H1 (cell line): Measurements from ENCODE around the gene CHCHD6. TPM values are rescaled to one million over a fixed set of nuclear protein-coding genes. Genes with fewer than 3 reads are reported as not detected.

Experiments used
- CTCF ChIA-PET: fragments of 300-600 bp; sonication (Branson Sonifier 250); formaldehyde crosslinking; loops from one replicate; lab custom pipeline; 2021; ENCODE audit not compliant: partially characterized antibody; lab: Charles Lee
- POLR2A ChIA-PET: fragments of 300-600 bp; sonication (Branson Sonifier 250); formaldehyde crosslinking; loops from one replicate; lab custom pipeline; 2021; ENCODE audit warnings: inconsistent platforms; ENCODE audit not compliant: partially characterized antibody; lab: Charles Lee
- DNase-seq, 2 experiments: peaks; one replicate each; pipeline versions ENCODE4 v3.0.0 to v3.0.0-alpha.2; 2010 to 2022; ENCODE audit warnings: low spot score in 2 of 2, low read depth in 1 of 2, mixed read lengths in 1 of 2
- FAIRE-seq: peaks from 2 replicates; lab custom pipeline; 2011; peaks lifted over from hg19 to GRCh38; lab: Jason Lieb, UNC
- H2AFZ ChIP-seq: 2 replicates; pipeline ENCODE4 v1.8.1; 2012; ENCODE audit warnings: low read length, inconsistent platforms
- H2AK5ac ChIP-seq: 2 replicates; pipeline ENCODE4 v1.6.1; 2013; ENCODE audit warnings: low read depth, low read length
- H2BK120ac ChIP-seq: replicated peaks from 2 replicates; pipeline ENCODE3; 2013; ENCODE audit warnings: low read depth, low read length, inconsistent platforms
- H2BK12ac ChIP-seq: 2 replicates; pipeline ENCODE4 v1.6.1; 2013; ENCODE audit warnings: low read depth, low read length
- H2BK15ac ChIP-seq: 2 replicates; pipeline ENCODE4 v1.6.1; 2013; ENCODE audit warnings: low read length
- H2BK20ac ChIP-seq: 2 replicates; pipeline ENCODE4 v1.6.1; 2013; ENCODE audit warnings: low read length
- H2BK5ac ChIP-seq: 2 replicates; pipeline ENCODE4 v1.6.1; 2013; ENCODE audit warnings: low read depth, low read length
- H3K14ac ChIP-seq: 2 replicates; pipeline ENCODE4 v1.6.1; 2013; ENCODE audit warnings: inconsistent platforms; ENCODE audit not compliant: insufficient read length
- H3K18ac ChIP-seq: 2 replicates; pipeline ENCODE4 v1.6.1; 2013; ENCODE audit warnings: low read length; ENCODE audit errors: extremely low read depth
- H3K23ac ChIP-seq: 2 replicates; pipeline ENCODE4 v1.6.1; 2013; ENCODE audit warnings: inconsistent platforms; ENCODE audit not compliant: insufficient read length
- H3K23me2 ChIP-seq: 2 replicates; pipeline ENCODE4 v1.6.1; 2013; ENCODE audit warnings: low read depth, low read length
- H3K27ac ChIP-seq: 2 replicates; pipeline ENCODE4 v1.6.1; 2011; ENCODE audit warnings: low read depth, low read length, inconsistent platforms
- H3K27me3 ChIP-seq, 4 experiments: replicated peaks in 1 of 4; 1 replicate in 1 of 4; 2 replicates in 3 of 4; pipeline versions ENCODE4 v1.6.1 to v1.8.1; 2011 to 2013; ENCODE audit warnings: low read length in 3 of 4, mild to moderate bottlenecking in 3 of 4, inconsistent platforms in 2 of 4, mixed read lengths in 2 of 4, moderate library complexity in 1 of 4; ENCODE audit not compliant: control insufficient read depth in 3 of 4, insufficient read depth in 3 of 4; ENCODE audit errors: extremely low read depth in 1 of 4
- H3K36me3 ChIP-seq, 4 experiments: 2 replicates each; pipeline versions ENCODE4 v1.6.1 to v1.8.1; 2011 to 2013; ENCODE audit warnings: mild to moderate bottlenecking in 4 of 4, low read length in 3 of 4, moderate library complexity in 2 of 4, control low read depth in 1 of 4, inconsistent platforms in 1 of 4; ENCODE audit not compliant: insufficient read depth in 4 of 4, control insufficient read depth in 2 of 4
- H3K4ac ChIP-seq: replicated peaks from 2 replicates; pipeline ENCODE3; 2013; ENCODE audit warnings: low read length, low read depth, mixed read lengths, inconsistent platforms; ENCODE audit not compliant: insufficient read length
- H3K4me1 ChIP-seq, 4 experiments: replicated peaks in 1 of 4; 1 replicate in 1 of 4; 2 replicates in 3 of 4; pipeline versions ENCODE4 v1.6.1 to v1.8.1; 2011 to 2013; ENCODE audit warnings: low read length in 3 of 4, inconsistent platforms in 2 of 4, mixed read lengths in 1 of 4; ENCODE audit not compliant: insufficient read depth in 4 of 4, control insufficient read depth in 3 of 4
- H3K4me2 ChIP-seq, 2 experiments: 2 replicates each; pipeline versions ENCODE4 v1.6.1 to v1.8.1; 2011 to 2013; ENCODE audit warnings: low read depth in 2 of 2, low read length in 2 of 2, control low read depth in 1 of 2, inconsistent platforms in 1 of 2, mild to moderate bottlenecking in 1 of 2; ENCODE audit not compliant: insufficient read depth in 1 of 2
- H3K4me3 ChIP-seq, 4 experiments: fragments of 200-600, 300-600 bp in 1 of 4; sonication (generic), shearing (Covaris generic), sonication (Bioruptor Twin) in 1 of 4; 2 replicates each; pipeline versions ENCODE4 v1.5.1 to v1.8.1; 2011 to 2016; ENCODE audit warnings: low read length in 4 of 4, low read depth in 3 of 4, control low read depth in 2 of 4, inconsistent platforms in 2 of 4, mild to moderate bottlenecking in 2 of 4, mixed read lengths in 1 of 4, moderate library complexity in 1 of 4; ENCODE audit not compliant: insufficient read depth in 2 of 4; ENCODE audit errors: extremely low read depth in 1 of 4
- H3K56ac ChIP-seq: replicated peaks from 2 replicates; pipeline ENCODE3; 2013; ENCODE audit warnings: low read depth, mild to moderate bottlenecking, mixed read lengths, low read length, inconsistent platforms; ENCODE audit not compliant: insufficient read length
- H3K79me1 ChIP-seq: 2 replicates; pipeline ENCODE4 v1.6.1; 2013; ENCODE audit warnings: low read depth, low read length, control low read depth
- H3K79me2 ChIP-seq, 2 experiments: 2 replicates each; pipeline versions ENCODE4 v1.6.1 to v1.8.1; 2012 to 2013; ENCODE audit warnings: low read length in 2 of 2, mild to moderate bottlenecking in 2 of 2, inconsistent platforms in 1 of 2; ENCODE audit not compliant: insufficient read depth in 2 of 2, control insufficient read depth in 1 of 2
- H3K9ac ChIP-seq, 4 experiments: replicated peaks in 1 of 4; 1 replicate in 1 of 4; 2 replicates in 3 of 4; pipeline versions ENCODE4 v1.6.1 to v1.8.1; 2011 to 2013; ENCODE audit warnings: low read depth in 3 of 4, low read length in 3 of 4, control low read depth in 2 of 4, mild to moderate bottlenecking in 2 of 4, moderate library complexity in 2 of 4, inconsistent platforms in 1 of 4; ENCODE audit errors: extremely low read depth in 1 of 4
- H3K9me3 ChIP-seq, 2 experiments: 2 replicates each; pipeline versions ENCODE4 v1.6.1 to v1.8.1; 2012 to 2013; ENCODE audit warnings: mild to moderate bottlenecking in 2 of 2, moderate library complexity in 2 of 2, control low read depth in 1 of 2, inconsistent platforms in 1 of 2, low read depth in 1 of 2, low read length in 1 of 2, mixed read lengths in 1 of 2; ENCODE audit not compliant: insufficient read depth in 2 of 2
- H4K20me1 ChIP-seq, 2 experiments: replicated peaks in 1 of 2; 2 replicates each; pipeline versions ENCODE3 to v1.8.1; 2011 to 2013; ENCODE audit warnings: inconsistent platforms in 2 of 2, low read length in 2 of 2, mild to moderate bottlenecking in 1 of 2; ENCODE audit not compliant: insufficient read depth in 2 of 2, control insufficient read depth in 1 of 2
- H4K5ac ChIP-seq: 2 replicates; pipeline ENCODE4 v1.6.1; 2013; ENCODE audit warnings: low read length, low read depth, mixed read lengths, inconsistent platforms; ENCODE audit not compliant: insufficient read length
- H4K8ac ChIP-seq: 2 replicates; pipeline ENCODE4 v1.8.0; 2013; ENCODE audit warnings: mild to moderate bottlenecking, moderate library complexity, low read length, inconsistent platforms; ENCODE audit not compliant: insufficient read depth; ENCODE audit errors: extremely low read depth
- H4K91ac ChIP-seq: replicated peaks from 2 replicates; pipeline ENCODE3; 2013; ENCODE audit warnings: low read length, mixed read lengths, inconsistent platforms; ENCODE audit not compliant: insufficient read length
- SP4 ChIP-seq: IDR thresholded peaks from 2 replicates; pipeline ENCODE4 v1.6.1; 2012; ENCODE audit warnings: low read length, inconsistent platforms
- WGBS, 2 experiments: shearing (Covaris generic) in 1 of 2; methylation state at CpG; one replicate each; pipeline versions ENCODE4 v1.1.6 to v1.1.7; 2013 to 2015; ENCODE audit warnings: low lambda C conversion rate in 2 of 2, mixed read lengths in 2 of 2, inconsistent platforms in 1 of 2, low coverage in 1 of 2, missing lambda C conversion rate in 1 of 2; ENCODE audit not compliant: insufficient replicate concordance in 2 of 2, insufficient coverage in 1 of 2, insufficient read length in 1 of 2; ENCODE audit errors: extremely low coverage in 1 of 2, missing lambda C conversion rate in 1 of 2; 5-methylcytosine and 5-hydroxymethylcytosine counted together
- polyA plus RNA-seq, 7 experiments: library from polyadenylated mRNA; depleted of rRNA in 3 of 7; stranded (reverse) in 5 of 7; unstranded in 2 of 7; fragments of >200 nt in 5 of 7; fragments of 200-250 nt in 2 of 7; gene quantifications; 1 replicate in 5 of 7; 2 replicates in 1 of 7; 4 replicates in 1 of 7; pipeline versions ENCODE4 v1.2.1 to v1.2.3, GENCODE V29; 2011 to 2013; ENCODE audit warnings: missing spikeins in 2 of 7, mixed read lengths in 2 of 7
- total RNA-seq: library from RNA; stranded (reverse); fragmentation: NEBNext Ultra II Directional; extraction: Animal tissue kit (Norgen Biotek cat#: 25700); gene quantifications from 2 replicates; pipeline ENCODE4 v1.2.1, GENCODE V29; 2021

The CHCHD6 gene
- total and polyA plus RNA-seq, 2 of the 8 experiments (the other 6 are each of a cell fraction or from before 2014, with no cell fraction given): 32.4 to 37.6 TPM

GRCh38 chr3:126781406-126781805, 77.4 kb downstream of the CHCHD6 start:
- no peak overlapping the region for H2BK20ac ChIP-seq
- CTCF ChIA-PET: no interaction called here
- H4K5ac ChIP-seq: no peak overlapping the region
- TF ChIP-seq SP4: no peak
- TF ChIP-seq, all 59 proteins: peak for 0
- H3K79me1 ChIP-seq: peaks cover 3% of the 10 kb centered on the region; the same call in 1 of the 2 replicates
- no peak overlapping the region for H3K4me2 ChIP-seq
- POLR2A ChIA-PET: no interaction called here
- H3K56ac ChIP-seq: no peak overlapping the region
- H2BK5ac ChIP-seq: no peak overlapping the region
- H2AK5ac ChIP-seq: no peak overlapping the region
- FAIRE-seq (no peak), DNase-seq (no peak)
- no peak overlapping the region for H2BK12ac ChIP-seq
- no peak overlapping the region for H3K27ac ChIP-seq
- H3K9me3 ChIP-seq: no peaks in the 10 kb centered on the region
- H3K23ac ChIP-seq: no peak overlapping the region
- no peak overlapping the region for H3K4me3 ChIP-seq
- H4K91ac ChIP-seq: no peak overlapping the region
- H3K14ac ChIP-seq: no peak overlapping the region
- H3K4ac ChIP-seq: no peak overlapping the region
- no peaks in the 10 kb centered on the region for H3K27me3 ChIP-seq
- H3K36me3 ChIP-seq: no peaks in the 10 kb centered on the region
- no peak overlapping the region for H3K18ac ChIP-seq
- no peaks in the 10 kb centered on the region for H4K20me1 ChIP-seq
- H2AFZ ChIP-seq: no peak overlapping the region
- 93% methylated on average over 3 of the region's 3 CpGs; no CpG with 5 or more reads in 1 of the 2 experiments for WGBS, 2 experiments
- H3K23me2 ChIP-seq: peaks cover 5% of the 10 kb centered on the region; the same call in 1 of the 2 replicates
- H4K8ac ChIP-seq: no peak overlapping the region
- H2BK15ac ChIP-seq: no peak overlapping the region
- no peaks in the 10 kb centered on the region for H3K79me2 ChIP-seq
- H3K4me1 ChIP-seq: peaks cover 9 to 18% (median 12%) of the 10 kb centered on the region in 4 experiments
- H3K9ac ChIP-seq: no peak overlapping the region
- H2BK120ac ChIP-seq: no peak overlapping the region
